HepG2 (cell line): ENCODE measurements around the gene EHBP1. TPM values are rescaled to one million over a fixed set of nuclear protein-coding genes. Genes with fewer than 3 reads are reported as not detected.
A peak's percentile ranks its signal among the peaks of the same experiment; 100 is the strongest.

Source experiments
- HNF4A ChIP-seq: sonication (generic); formaldehyde crosslinking; IDR thresholded peaks from 2 replicates; pipeline ENCODE4 v1.4.0; 2020; ENCODE audit warnings: missing genetic modification reagents
- MLX ChIP-seq: IDR thresholded peaks from 2 replicates; pipeline ENCODE4 v1.6.1; 2016
- NFE2 ChIP-seq: sonication (generic); formaldehyde crosslinking; IDR thresholded peaks from 2 replicates; pipeline ENCODE4 v1.4.0; 2020; ENCODE audit warnings: missing genetic modification reagents
- NR0B2 ChIP-seq: sonication (generic); formaldehyde crosslinking; IDR thresholded peaks from 2 replicates; pipeline ENCODE4 v1.4.0; 2020; ENCODE audit warnings: mild to moderate bottlenecking, missing genetic modification reagents
- PHF5A ChIP-seq: IDR thresholded peaks from one replicate; pipeline ENCODE4 v1.6.1; 2018; ENCODE audit warnings: low read depth, missing genetic modification reagents; ENCODE audit not compliant: unreplicated experiment
- SIX1 ChIP-seq: sonication (generic); formaldehyde crosslinking; IDR thresholded peaks from 2 replicates; pipeline ENCODE4 v1.4.0; 2020; ENCODE audit warnings: missing genetic modification reagents, borderline replicate concordance
- TFDP2 ChIP-seq: sonication (generic); formaldehyde crosslinking; IDR thresholded peaks from 2 replicates; pipeline ENCODE4 v1.4.0; 2020; ENCODE audit warnings: missing genetic modification reagents
- ZBTB20 ChIP-seq: sonication (generic); formaldehyde crosslinking; IDR thresholded peaks from 2 replicates; pipeline ENCODE4 v1.8.1; 2023; ENCODE audit warnings: missing genetic modification reagents, low read depth, mild to moderate bottlenecking, borderline replicate concordance
- ZBTB40 ChIP-seq, 2 experiments: fragments of 450-650 bp in 1 of 2; sonication (generic) in 1 of 2; formaldehyde crosslinking in 1 of 2; IDR thresholded peaks; 2 replicates each; pipeline versions ENCODE4 v1.6.1 to v1.8.0; 2016 to 2022; ENCODE audit warnings: antibody characterized with exemption in 1 of 2, mild to moderate bottlenecking in 1 of 2, missing genetic modification reagents in 1 of 2
- ZNF24 ChIP-seq: fragments of 450-650 bp; IDR thresholded peaks from 2 replicates; pipeline ENCODE4 v1.6.1; 2017; ENCODE audit warnings: antibody characterized with exemption, mild to moderate bottlenecking
- ZNF281 ChIP-seq: sonication (generic); formaldehyde crosslinking; IDR thresholded peaks from 2 replicates; pipeline ENCODE4 v1.4.0; 2020; ENCODE audit warnings: missing genetic modification reagents, borderline replicate concordance
- ZNF761 ChIP-seq: sonication (generic); formaldehyde crosslinking; conservative IDR thresholded peaks from 2 replicates; pipeline ENCODE4 v1.4.0; 2020; ENCODE audit warnings: mild to moderate bottlenecking, missing genetic modification reagents
- polyA plus RNA-seq, 8 experiments: library from polyadenylated mRNA; depleted of rRNA in 3 of 8; stranded (reverse) in 7 of 8; unstranded in 1 of 8; fragments of >200 nt; fragmentation: Illumina TruSeq in 4 of 8; extraction: Trizol in 4 of 8; gene quantifications; 2 replicates each; pipeline versions ENCODE4 v1.2.1 to v1.2.3, GENCODE V29; 2011 to 2016; ENCODE audit warnings: low read depth in 4 of 8, missing spikeins in 1 of 8, mixed read lengths in 1 of 8; ENCODE audit not compliant: insufficient read depth in 1 of 8
- total RNA-seq, 5 experiments: library from RNA; depleted of rRNA; stranded (reverse); fragments of >200 nt; fragmentation: Illumina TruSeq; extraction: Trizol; gene quantifications; 2 replicates each; pipeline ENCODE4 v1.2.3, GENCODE V29; 2016; ENCODE audit warnings: low read depth in 1 of 5

The EHBP1 gene
- total and polyA plus RNA-seq, 2 of the 13 experiments (the other 11 are each of a cell fraction or from before 2014, with no cell fraction given) = 93.5 to 146 TPM

GRCh38 chr2:62774555-62775366 is 69.2 kb downstream of the EHBP1 start (continued):
- TF ChIP-seq TFDP2 (CRISPR knock-in tag) = no peak
- peak; percentile 58 for TF ChIP-seq HNF4A (CRISPR knock-in tag)
- TF ChIP-seq NR0B2 = no peak
- no peak for TF ChIP-seq ZBTB40 (IDR thresholded peaks at IDR 0.05)
- TF ChIP-seq ZBTB40 (CRISPR knock-in tag; IDR thresholded peaks at IDR 0.05) = no peak
- peak; percentile 63; the same call in 1 of the 2 replicates for TF ChIP-seq ZBTB20 (CRISPR knock-in tag)
- 0 out of 2 replicates have a peak, but pooled peaks have one; percentile 57 for TF ChIP-seq ZNF761 (CRISPR knock-in tag)
- no peak for TF ChIP-seq SIX1 (CRISPR knock-in tag)
- no peak for TF ChIP-seq ZNF24
- no peak; the same call in 1 of the 2 replicates for TF ChIP-seq ZNF281 (CRISPR knock-in tag)
- TF ChIP-seq NFE2 (CRISPR knock-in tag) = peak; percentile 78; the same call in 1 of the 2 replicates
- no peak for TF ChIP-seq MLX (CRISPR knock-in tag)
- TF ChIP-seq PHF5A (CRISPR knock-in tag) = no peak
